Osteoblast (primary cell): ENCODE measurements around the gene HEBP1. TPM values are rescaled to one million over a fixed set of nuclear protein-coding genes. Genes with fewer than 3 reads are reported as not detected.

Experiments
- DNase-seq: peaks from one replicate; pipeline ENCODE4 v3.0.0; 2011; ENCODE audit warnings: low spot score, mixed read lengths; ENCODE audit not compliant: insufficient read length; ENCODE audit errors: missing footprints
- H2AFZ ChIP-seq: 2 replicates; pipeline ENCODE4 v1.6.0; 2011; ENCODE audit warnings: mild to moderate bottlenecking, low read length
- H3K27ac ChIP-seq: 2 replicates; pipeline ENCODE4 v1.5.1; 2011; ENCODE audit warnings: mild to moderate bottlenecking, low read depth, low read length, moderate library complexity
- H3K27me3 ChIP-seq: 2 replicates; pipeline ENCODE4 v1.6.0; 2012; ENCODE audit warnings: mild to moderate bottlenecking, control low read depth, inconsistent platforms, low read length, moderate library complexity; ENCODE audit not compliant: insufficient read depth
- H3K36me3 ChIP-seq: 2 replicates; pipeline ENCODE4 v1.5.1; 2011; ENCODE audit warnings: mild to moderate bottlenecking, low read length, control low read depth, moderate library complexity; ENCODE audit not compliant: insufficient read depth
- H3K4me1 ChIP-seq: 2 replicates; pipeline ENCODE4 v1.5.1; 2011; ENCODE audit warnings: mild to moderate bottlenecking, low read length, control low read depth, moderate library complexity; ENCODE audit not compliant: insufficient read depth
- H3K4me2 ChIP-seq: 2 replicates; pipeline ENCODE4 v1.6.0; 2011; ENCODE audit warnings: mild to moderate bottlenecking, low read length; ENCODE audit not compliant: insufficient read depth
- H3K4me3 ChIP-seq: fragments of 200-600 bp; sonication (generic); 3 replicates; pipeline ENCODE4 v1.5.1; 2012; ENCODE audit warnings: mild to moderate bottlenecking, low read length, inconsistent platforms; ENCODE audit not compliant: insufficient read depth
- H3K79me2 ChIP-seq: 2 replicates; pipeline ENCODE4 v1.6.0; 2012; ENCODE audit warnings: mild to moderate bottlenecking, low read length, control low read depth, inconsistent platforms; ENCODE audit not compliant: insufficient read depth
- H3K9me3 ChIP-seq: 2 replicates; pipeline ENCODE4 v1.5.1; 2011; ENCODE audit warnings: low read depth, low read length, control low read depth
- H4K20me1 ChIP-seq: 2 replicates; pipeline ENCODE4 v1.6.0; 2012; ENCODE audit warnings: mild to moderate bottlenecking, low read length, control low read depth; ENCODE audit not compliant: insufficient read depth
- total RNA-seq: library from RNA; depleted of rRNA; stranded (reverse); fragments of >200 nt; gene quantifications from 2 replicates; pipeline ENCODE4 v1.2.3, GENCODE V29; 2012
- TF ChIP-seq, protein P1 (sequence below): IDR thresholded peaks from 2 replicates; pipeline ENCODE4 v1.5.1; 2011; ENCODE audit warnings: mild to moderate bottlenecking, low read depth, low read length, moderate library complexity; ENCODE audit errors: extremely low read depth

HEBP1 gene
- total RNA-seq, 1 donor: 16.6 TPM

DNA sequence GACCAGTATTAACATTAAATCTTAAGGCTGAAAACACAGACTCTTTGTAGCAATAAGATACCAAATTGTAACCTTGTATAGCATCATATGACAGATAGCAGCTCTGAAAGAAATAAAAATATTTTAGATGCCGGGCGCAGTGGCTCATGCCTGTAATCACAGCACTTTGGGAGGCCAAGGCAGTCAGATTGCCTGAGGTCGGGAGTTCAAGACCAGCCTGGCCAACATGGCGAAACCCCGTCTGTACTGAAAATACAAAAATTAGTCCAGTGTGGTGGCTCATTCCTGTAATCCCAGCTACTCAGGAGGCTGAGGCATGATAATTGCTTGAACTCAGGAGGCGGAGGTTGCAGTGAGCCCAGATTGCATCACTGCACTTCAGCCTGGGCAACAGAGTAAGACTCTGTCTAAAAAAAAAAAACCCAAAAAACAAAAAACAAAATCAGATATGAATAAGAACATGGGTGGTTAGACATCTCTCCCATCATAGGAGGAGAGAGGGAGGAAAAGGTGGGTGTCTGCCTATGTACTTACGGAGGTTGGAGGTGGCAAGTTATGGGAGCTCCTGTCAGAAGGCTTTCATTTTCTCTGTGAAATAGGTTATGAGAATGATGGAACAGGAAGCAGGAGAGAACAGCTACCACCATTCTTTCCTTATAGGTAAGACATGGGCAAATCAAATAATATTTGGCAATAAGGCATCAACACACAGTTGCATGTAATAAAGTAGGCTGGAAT lies 7.6 kb upstream of the HEBP1 start:
- Histone ChIP-seq H3K27ac (no peak overlapping the region), H3K36me3 (no peaks in the 10 kb centered on the region), H4K20me1 (no peaks in the 10 kb centered on the region), H3K27me3 (no peaks in the 10 kb centered on the region), H3K9me3 (no peaks in the 10 kb centered on the region), H3K4me3 (no peak overlapping the region), H2AFZ (no peak overlapping the region), H3K4me1 (peaks cover 9% of the 10 kb centered on the region), H3K4me2 (no peak overlapping the region), H3K79me2 (peaks cover 7% of the 10 kb centered on the region)
- TF ChIP-seq, protein P1, sequence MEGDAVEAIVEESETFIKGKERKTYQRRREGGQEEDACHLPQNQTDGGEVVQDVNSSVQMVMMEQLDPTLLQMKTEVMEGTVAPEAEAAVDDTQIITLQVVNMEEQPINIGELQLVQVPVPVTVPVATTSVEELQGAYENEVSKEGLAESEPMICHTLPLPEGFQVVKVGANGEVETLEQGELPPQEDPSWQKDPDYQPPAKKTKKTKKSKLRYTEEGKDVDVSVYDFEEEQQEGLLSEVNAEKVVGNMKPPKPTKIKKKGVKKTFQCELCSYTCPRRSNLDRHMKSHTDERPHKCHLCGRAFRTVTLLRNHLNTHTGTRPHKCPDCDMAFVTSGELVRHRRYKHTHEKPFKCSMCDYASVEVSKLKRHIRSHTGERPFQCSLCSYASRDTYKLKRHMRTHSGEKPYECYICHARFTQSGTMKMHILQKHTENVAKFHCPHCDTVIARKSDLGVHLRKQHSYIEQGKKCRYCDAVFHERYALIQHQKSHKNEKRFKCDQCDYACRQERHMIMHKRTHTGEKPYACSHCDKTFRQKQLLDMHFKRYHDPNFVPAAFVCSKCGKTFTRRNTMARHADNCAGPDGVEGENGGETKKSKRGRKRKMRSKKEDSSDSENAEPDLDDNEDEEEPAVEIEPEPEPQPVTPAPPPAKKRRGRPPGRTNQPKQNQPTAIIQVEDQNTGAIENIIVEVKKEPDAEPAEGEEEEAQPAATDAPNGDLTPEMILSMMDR: no peak
- DNase-seq: no peak

DNA sequence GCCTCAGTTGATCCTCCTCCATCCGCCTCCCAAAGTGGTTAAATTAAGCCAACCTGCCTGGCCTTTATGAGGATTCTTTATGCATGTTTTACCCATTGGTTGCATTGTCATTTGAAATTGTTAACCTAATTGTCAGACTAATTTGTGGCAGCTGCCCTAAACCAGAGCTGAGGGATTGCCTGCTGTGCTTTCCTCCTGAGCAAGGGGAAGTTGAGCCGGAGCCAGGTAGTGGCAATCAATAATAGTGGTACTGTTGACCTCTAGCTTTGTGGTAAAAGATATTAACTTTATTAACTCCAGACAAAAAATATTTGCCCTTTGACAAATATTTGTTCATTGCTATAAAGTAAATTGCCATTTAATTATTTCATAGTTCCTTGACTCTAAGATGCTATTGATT lies 5.6 kb upstream of the HEBP1 start:
- H3K27me3 ChIP-seq: no peaks in the 10 kb centered on the region
- H3K4me3 ChIP-seq: no peak overlapping the region
- TF ChIP-seq, protein P1: no peak

DNA sequence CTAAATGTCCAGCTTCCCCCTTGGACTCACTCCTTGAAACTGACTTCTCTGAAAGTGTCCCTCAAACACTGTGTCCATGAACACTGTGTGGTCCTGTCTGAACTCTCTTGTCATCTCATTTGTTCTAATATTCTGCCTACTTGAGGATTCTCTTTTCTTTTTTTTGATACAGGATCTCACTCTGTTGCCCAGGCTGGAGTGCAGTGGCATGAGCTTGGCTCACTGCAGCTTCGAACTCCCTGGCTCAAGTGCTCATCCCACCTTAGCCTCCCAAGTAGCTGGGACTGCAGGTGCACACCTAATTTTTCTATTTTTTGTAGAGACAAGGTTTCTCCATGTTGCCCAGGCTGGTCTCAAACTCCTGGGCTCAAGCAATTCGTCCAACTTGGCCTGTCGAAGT lies 4.9 kb upstream of the HEBP1 start:
- peaks cover 23% of the 10 kb centered on the region for H3K4me1 ChIP-seq
- H4K20me1 ChIP-seq: no peaks in the 10 kb centered on the region
- no peak overlapping the region for H2AFZ ChIP-seq
- no peaks in the 10 kb centered on the region for H3K27me3 ChIP-seq
- no peak overlapping the region for H3K4me3 ChIP-seq
- H3K79me2 ChIP-seq: peaks cover 22% of the 10 kb centered on the region
- no peaks in the 10 kb centered on the region for H3K9me3 ChIP-seq
- TF ChIP-seq, protein P1: no peak
- DNase-seq: no peak
- no peaks in the 10 kb centered on the region for H3K36me3 ChIP-seq
- H3K4me2 ChIP-seq: no peak overlapping the region
- no peak overlapping the region for H3K27ac ChIP-seq

More for the DNA sequence above, 5.6 kb upstream of the HEBP1 start:
- DNase-seq: no peak
- Histone ChIP-seq H3K36me3 (no peaks in the 10 kb centered on the region), H3K9me3 (no peaks in the 10 kb centered on the region), H3K4me2 (no peak overlapping the region), H3K79me2 (peaks cover 18% of the 10 kb centered on the region), H4K20me1 (no peaks in the 10 kb centered on the region), H3K27ac (no peak overlapping the region), H3K4me1 (peaks cover 23% of the 10 kb centered on the region), H2AFZ (no peak overlapping the region)

DNA sequence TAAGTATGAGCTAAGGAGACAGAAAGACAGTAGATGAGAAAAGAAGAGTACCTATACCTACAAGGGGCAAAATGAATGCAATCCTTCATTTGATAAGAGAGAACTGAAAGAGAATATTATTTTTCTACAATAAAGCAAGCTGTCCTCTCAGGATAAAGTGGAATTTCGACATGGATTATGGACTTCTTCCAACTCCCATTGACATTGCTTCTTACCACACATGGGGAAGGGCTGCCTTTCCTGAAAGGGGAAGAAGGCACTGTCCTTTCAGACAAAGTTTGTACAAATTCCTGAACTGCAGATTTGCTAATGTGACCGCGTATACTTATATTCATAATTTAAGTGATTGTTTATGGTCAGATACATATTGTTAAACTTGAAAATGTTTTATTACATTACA lies 4.3 kb upstream of the HEBP1 start:
- H3K79me2 ChIP-seq: peaks cover 28% of the 10 kb centered on the region
- H3K4me2 ChIP-seq: no peak overlapping the region
- H3K27ac ChIP-seq: no peak overlapping the region
- no peak overlapping the region for H2AFZ ChIP-seq
- peaks cover 23% of the 10 kb centered on the region for H3K4me1 ChIP-seq
- no peaks in the 10 kb centered on the region for H3K27me3 ChIP-seq
- H3K9me3 ChIP-seq: no peaks in the 10 kb centered on the region
- DNase-seq: no peak
- H3K36me3 ChIP-seq: no peaks in the 10 kb centered on the region
- TF ChIP-seq, protein P1: no peak
- no peak overlapping the region for H3K4me3 ChIP-seq
- no peaks in the 10 kb centered on the region for H4K20me1 ChIP-seq
